Sigmoid colon (tissue), 4 donors: ENCODE results near the gene MEIOSIN.
A peak's percentile ranks its signal among the peaks of the same experiment; 100 is the strongest.

Source experiments
- CTCF ChIP-seq, 4 experiments: fragments of 450-650 bp in 3 of 4; fragments of 200-600 bp in 1 of 4; IDR thresholded peaks; one replicate each; pipeline ENCODE4 v1.5.1; 2016 to 2019; ENCODE audit warnings: antibody characterized with exemption in 4 of 4, mild to moderate bottlenecking in 3 of 4, moderate library complexity in 2 of 4
- POLR2A ChIP-seq, 2 donors: fragments of 450-650 bp; IDR thresholded peaks; one replicate each; pipeline ENCODE4 v1.6.1; 2016; ENCODE audit warnings: antibody characterized with exemption in 2 of 2, mild to moderate bottlenecking in 2 of 2, moderate library complexity in 2 of 2
- POLR2AphosphoS5 ChIP-seq, 4 donors: sonication (generic); formaldehyde crosslinking; IDR thresholded peaks; one replicate each; pipeline ENCODE4 v1.6.1; 2017; ENCODE audit warnings: antibody characterized with exemption in 4 of 4

- TF ChIP-seq CTCF (IDR thresholded peaks at IDR 0.05) (no peak), POLR2A (IDR thresholded peaks at IDR 0.05) (no peak), POLR2AphosphoS5 (IDR thresholded peaks at IDR 0.05) (peak in 1 of 4 donors; percentile 11)
These were observed 38.2 kb downstream of the MEIOSIN start for GRCh38 chr19:45771311-45771933.
